Caco-2 (cell line): Measurements from ENCODE around the gene EPHB1. TPM values are rescaled to one million over a fixed set of nuclear protein-coding genes. Genes with fewer than 3 reads are reported as not detected.

Experiments used
- BruUV-seq: library from RNA; stranded (reverse); fragments of 400-500 nt; replicated peaks from 2 replicates; lab custom pipeline; 2021; lab: Mats Ljungman, UMichigan
- CTCF ChIA-PET: fragments of 300-600 bp; sonication (Branson Sonifier 250); formaldehyde crosslinking; loops from one replicate; lab custom pipeline; 2022; ENCODE audit warnings: antibody characterized with exemption; lab: Charles Lee
- POLR2A ChIA-PET: fragments of 300-600 bp; sonication (Branson Sonifier 250); formaldehyde crosslinking; loops from one replicate; lab custom pipeline; 2022; ENCODE audit warnings: antibody characterized with exemption; lab: Charles Lee
- DNase-seq, 2 experiments: peaks; one replicate each; pipeline versions ENCODE4 v3.0.0 to v3.0.0-alpha.2; 2020 to 2022
- H3K27me3 ChIP-seq: replicated peaks from 2 replicates; pipeline ENCODE4 v1.6.0; 2011; ENCODE audit warnings: low read length; ENCODE audit not compliant: control insufficient read depth, insufficient read depth
- H3K36me3 ChIP-seq: 2 replicates; pipeline ENCODE4 v1.5.1; 2011; ENCODE audit warnings: low read length; ENCODE audit not compliant: control insufficient read depth, insufficient read depth
- H3K4me1 ChIP-seq: fragments of 250-450 bp; sonication (Bioruptor Pico); 2 replicates; pipeline ENCODE4 v1.5.1; 2020; ENCODE audit warnings: mild to moderate bottlenecking
- H3K4me3 ChIP-seq: 2 replicates; pipeline ENCODE4 v1.5.1; 2011; ENCODE audit warnings: low read depth, mild to moderate bottlenecking, control low read depth, low read length
- H3K9me3 ChIP-seq: fragments of 250-450 bp; sonication (Bioruptor Pico); 2 replicates; pipeline ENCODE4 v1.5.1; 2020; ENCODE audit warnings: mild to moderate bottlenecking, moderate library complexity
- H3K27ac Mint-ChIP-seq: one replicate; pipeline ENCODE4 v1.8.0; 2022; ENCODE audit warnings: mixed read lengths; ENCODE audit not compliant: unreplicated experiment
- H3K27me3 Mint-ChIP-seq: one replicate; pipeline ENCODE4 v1.8.0; 2022; ENCODE audit warnings: mixed read lengths; ENCODE audit not compliant: insufficient read depth, unreplicated experiment
- H3K36me3 Mint-ChIP-seq: one replicate; pipeline ENCODE4 v1.8.0; 2022; ENCODE audit warnings: mild to moderate bottlenecking, mixed read lengths; ENCODE audit not compliant: insufficient read depth, unreplicated experiment
- H3K4me1 Mint-ChIP-seq: one replicate; pipeline ENCODE4 v1.8.0; 2022; ENCODE audit warnings: low read depth, mixed read lengths; ENCODE audit not compliant: unreplicated experiment
- H3K4me3 Mint-ChIP-seq: one replicate; pipeline ENCODE4 v1.8.0; 2022; ENCODE audit warnings: mild to moderate bottlenecking, moderate library complexity, mixed read lengths; ENCODE audit not compliant: unreplicated experiment
- H3K9me3 Mint-ChIP-seq: one replicate; pipeline ENCODE4 v1.8.0; 2022; ENCODE audit warnings: mixed read lengths; ENCODE audit not compliant: unreplicated experiment
- CTCF ChIP-seq, 2 experiments: fragments of 200-600 bp in 1 of 2; IDR thresholded peaks; 1 replicate in 1 of 2; 2 replicates in 1 of 2; pipeline versions ENCODE4 v1.5.1 to v1.8.0; 2011 to 2022; ENCODE audit warnings: antibody characterized with exemption in 1 of 2, control low read depth in 1 of 2, inconsistent platforms in 1 of 2, low read depth in 1 of 2, low read length in 1 of 2, mild to moderate bottlenecking in 1 of 2, moderate library complexity in 1 of 2; ENCODE audit not compliant: insufficient read depth in 1 of 2, severe bottlenecking in 1 of 2, unreplicated experiment in 1 of 2
- intact Hi-C: fragments of 100-400 bp; cut with micrococcal nuclease; formaldehyde crosslinking; loops from one replicate; pipeline ENCODE4 v1.10.0; 2022; ENCODE audit not compliant: unreplicated experiment
- total RNA-seq: library from RNA; stranded (reverse); gene quantifications from 2 replicates; pipeline ENCODE4 v1.2.3, GENCODE V29; 2022

Gene EPHB1
- total RNA-seq, 1 experiment from 2014 or later: 2.3 TPM

DNA sequence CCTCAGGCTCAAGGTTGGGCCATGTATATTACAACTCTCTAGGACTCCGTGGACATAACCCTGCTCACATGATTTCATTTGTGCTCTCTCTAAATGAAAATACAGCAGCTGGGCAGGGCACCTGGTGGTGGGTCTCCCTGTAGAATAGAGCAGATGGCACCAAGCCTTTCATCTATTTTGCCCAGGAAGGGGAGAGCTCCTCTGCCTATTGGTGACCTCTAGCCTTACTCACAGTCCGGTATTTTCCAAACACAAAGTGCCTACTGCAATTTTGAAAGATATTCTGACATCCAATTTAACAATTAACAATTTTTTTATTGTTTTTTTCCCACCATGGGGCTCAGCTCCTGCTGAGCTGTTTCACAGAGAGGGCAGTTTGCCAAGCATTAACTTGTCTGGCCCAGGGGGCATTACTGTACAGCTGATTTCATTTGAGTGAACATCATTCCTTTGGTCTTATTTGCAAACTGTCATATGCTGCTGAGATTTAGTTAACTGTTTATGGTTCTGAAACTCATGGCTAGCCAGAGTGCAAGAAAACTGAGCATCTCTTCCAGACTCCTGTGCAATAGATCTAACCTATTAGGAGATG lies 474.0 kb downstream of the EPHB1 start:
- CTCF ChIA-PET: no interaction called here
- no peaks in the 10 kb centered on the region for H3K9me3 Mint-ChIP-seq
- no peaks in the 10 kb centered on the region for H3K27me3 ChIP-seq
- peaks cover 19% of the 10 kb centered on the region for H3K27me3 Mint-ChIP-seq
- H3K4me3 ChIP-seq: no peak overlapping the region
- no peak for DNase-seq
- H3K4me1 ChIP-seq: no peaks in the 10 kb centered on the region
- no peaks in the 10 kb centered on the region for H3K4me1 Mint-ChIP-seq
- BruUV-seq: no TSS peak
- no peak for TF ChIP-seq CTCF (IDR thresholded peaks at IDR 0.05; ENCODE audit: insufficient read depth in 1 of 2, low read depth in 1 of 2, low read length in 1 of 2, severe bottlenecking in 1 of 2, unreplicated experiment in 1 of 2)
- no peaks in the 10 kb centered on the region for H3K36me3 ChIP-seq
- H3K9me3 ChIP-seq: no peaks in the 10 kb centered on the region
- H3K4me3 Mint-ChIP-seq: no peak overlapping the region
- H3K36me3 Mint-ChIP-seq: no peaks in the 10 kb centered on the region
- POLR2A ChIA-PET: no interaction called here
- H3K27ac Mint-ChIP-seq: no peak overlapping the region
- intact Hi-C loops: no loop called here

GRCh38 chr3:135271177-135272025 lies 476.3 kb downstream of the EPHB1 start:
- Mint-ChIP-seq H3K36me3 (no peaks in the 10 kb centered on the region), H3K4me3 (no peak overlapping the region), H3K9me3 (no peaks in the 10 kb centered on the region), H3K4me1 (no peaks in the 10 kb centered on the region), H3K27ac (no peak overlapping the region), H3K27me3 (peaks cover 10% of the 10 kb centered on the region)
- no peaks in the 10 kb centered on the region for H3K4me1 ChIP-seq
- TF ChIP-seq CTCF (IDR thresholded peaks at IDR 0.05; ENCODE audit: insufficient read depth in 1 of 2, low read depth in 1 of 2, low read length in 1 of 2, severe bottlenecking in 1 of 2, unreplicated experiment in 1 of 2): no peak
- no peaks in the 10 kb centered on the region for H3K36me3 ChIP-seq
- ChIA-PET POLR2A (no interaction called here), CTCF (no interaction called here)
- BruUV-seq: no TSS peak
- intact Hi-C loops: no loop called here
- H3K4me3 ChIP-seq: no peak overlapping the region
- no peak for DNase-seq
- H3K27me3 ChIP-seq: no peaks in the 10 kb centered on the region
- no peaks in the 10 kb centered on the region for H3K9me3 ChIP-seq

- Histone ChIP-seq H3K36me3 (no peaks in the 10 kb centered on the region), H3K27me3 (no peaks in the 10 kb centered on the region), H3K4me1 (no peaks in the 10 kb centered on the region), H3K9me3 (no peaks in the 10 kb centered on the region), H3K4me3 (no peak overlapping the region)
- DNase-seq: no peak
- ChIA-PET CTCF (no interaction called here), POLR2A (no interaction called here)
- H3K27ac Mint-ChIP-seq: no peak overlapping the region
- TF ChIP-seq CTCF (IDR thresholded peaks at IDR 0.05; ENCODE audit: insufficient read depth in 1 of 2, low read depth in 1 of 2, low read length in 1 of 2, severe bottlenecking in 1 of 2, unreplicated experiment in 1 of 2): no peak
- no peaks in the 10 kb centered on the region for H3K9me3 Mint-ChIP-seq
- peaks cover 10% of the 10 kb centered on the region for H3K27me3 Mint-ChIP-seq
- H3K4me1 Mint-ChIP-seq: no peaks in the 10 kb centered on the region
- H3K36me3 Mint-ChIP-seq: no peaks in the 10 kb centered on the region
- H3K4me3 Mint-ChIP-seq: no peak overlapping the region
- BruUV-seq: no TSS peak
- intact Hi-C loops: no loop called here
These were observed 477.1 kb downstream of the EPHB1 start for GRCh38 chr3:135272026-135272669.
